ENCODE data around the gene KRTAP9-3. TPM values are rescaled to one million over a fixed set of nuclear protein-coding genes. Genes with fewer than 3 reads are reported as not detected.
"Not testable (repeated sequence)": the region's sequence is repeated elsewhere in the genome, so short reads cannot be mapped to it uniquely, and the experiment has no call there.

The KRTAP9-3 gene
- polyA plus RNA-seq, 1 experiment = not detected

GRCh38 chr17:41271858-41272257 is 39.6 kb downstream of the KRTAP9-3 start:
- no peak for TF ChIP-seq CTCF (IDR thresholded peaks at IDR 0.05; ENCODE audit: low read depth, low read length)
- ChIA-PET POLR2A (no interaction called here), CTCF (no interaction called here)
- DNase-seq (ENCODE audit: low read depth, low spot score) = no peak
- Histone ChIP-seq H3K27ac (ENCODE audit: low read depth, low read length) (no peak overlapping the region), H3K9me3 (ENCODE audit: control insufficient read depth, insufficient read depth, low read length) (no peaks in the 10 kb centered on the region), H3K4me3 (ENCODE audit: low read depth, low read length) (no peak overlapping the region), H3K27me3 (ENCODE audit: control insufficient read depth, insufficient read depth, low read length) (peaks cover 14% of the 10 kb centered on the region)

DNA sequence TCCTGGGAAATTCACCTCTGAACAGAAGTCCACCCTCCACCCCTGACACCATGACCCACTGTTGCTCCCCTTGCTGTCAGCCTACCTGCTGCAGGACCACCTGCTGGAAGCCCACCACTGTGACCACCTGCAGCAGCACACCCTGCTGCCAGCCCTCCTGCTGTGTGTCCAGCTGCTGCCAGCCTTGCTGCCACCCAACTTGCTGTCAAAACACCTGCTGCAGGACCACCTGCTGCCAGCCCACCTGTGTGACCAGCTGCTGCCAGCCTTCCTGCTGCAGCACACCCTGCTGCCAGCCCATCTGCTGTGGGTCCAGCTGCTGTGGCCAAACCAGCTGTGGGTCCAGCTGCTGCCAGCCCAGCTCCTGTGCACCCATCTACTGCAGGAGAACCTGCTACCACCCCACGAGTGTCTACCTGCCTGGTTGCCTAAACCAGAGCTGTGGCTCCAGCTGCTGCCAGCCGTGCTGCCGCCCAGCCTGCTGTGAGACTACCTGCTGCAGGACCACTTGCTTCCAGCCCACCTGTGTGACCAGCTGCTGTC is 43.5 kb downstream of the KRTAP9-3 start, which contains the start of gene KRTAP9-7:
KRTAP9-7 (plus strand) TSS at position 51 of the 543 bp plus-strand sequence; CDS start at position 51, 0 bp downstream.
- CTCF ChIA-PET = interaction anchor here (0.7 kb wide), 1 partner anchor 274 kb away, joined by 4 read pairs; no protein-coding TSS in a partner anchor
- H3K27me3 ChIP-seq (ENCODE audit: control insufficient read depth, insufficient read depth, low read length); POLR2A ChIA-PET: not testable (repeated sequence)

GRCh38 chr17:41278176-41278955 is 46.1 kb downstream of the KRTAP9-3 start:
- no peak overlapping the region for H3K4me3 ChIP-seq (ENCODE audit: low read depth, low read length)
- ChIA-PET POLR2A (no interaction called here), CTCF (no interaction called here)
- DNase-seq (ENCODE audit: low read depth, low spot score) = no peak
- no peak overlapping the region for H3K27ac ChIP-seq (ENCODE audit: low read depth, low read length)
- no peak for TF ChIP-seq CTCF (IDR thresholded peaks at IDR 0.05; ENCODE audit: low read depth, low read length)
- H3K9me3 ChIP-seq (ENCODE audit: control insufficient read depth, insufficient read depth, low read length) = no peaks in the 10 kb centered on the region
- H3K27me3 ChIP-seq (ENCODE audit: control insufficient read depth, insufficient read depth, low read length) = peaks cover 2% of the 10 kb centered on the region

More for the DNA sequence above, 43.5 kb downstream of the KRTAP9-3 start, which contains the start of gene KRTAP9-7:
- not testable (repeated sequence) for H3K9me3 ChIP-seq (ENCODE audit: control insufficient read depth, insufficient read depth, low read length); H3K4me3 ChIP-seq (ENCODE audit: low read depth, low read length); H3K27ac ChIP-seq (ENCODE audit: low read depth, low read length); DNase-seq (ENCODE audit: low read depth, low spot score)

Small RNAs within 50 kb of the gene (small RNA-seq; reads per million reads assigned to genes)
- gene KRTAP4-17P (ENCODE audit: insufficient read length, low read depth) (not detected), gene KRTAP9-10P (ENCODE audit: insufficient read length, low read depth) (not detected)

Other genes with a start within 250 kb of the KRTAP9-3 start
- not detected in 2 replicates for gene KRT40, start 248.1 kb upstream of the KRTAP9-3 start, polyA plus RNA-seq (2011; rRNA removed)
- gene KRTAP3-3, start 238.3 kb upstream of the KRTAP9-3 start, polyA plus RNA-seq (2011; rRNA removed) = not detected in 2 replicates
- gene KRTAP3-2, start 232.5 kb upstream of the KRTAP9-3 start, polyA plus RNA-seq (2011; rRNA removed) = not detected in 2 replicates
- gene KRTAP3-1, start 223.3 kb upstream of the KRTAP9-3 start, polyA plus RNA-seq (2011; rRNA removed) = not detected in 2 replicates
- gene KRTAP1-5, start 205.2 kb upstream of the KRTAP9-3 start, polyA plus RNA-seq (2011; rRNA removed) = 16.9 and 20.2 TPM in 2 replicates
- not detected in 2 replicates for gene KRTAP1-4, start 202.3 kb upstream of the KRTAP9-3 start, polyA plus RNA-seq (2011; rRNA removed)
- gene KRTAP1-3, start 197.6 kb upstream of the KRTAP9-3 start, polyA plus RNA-seq (2011; rRNA removed) = not detected in 2 replicates
- 0.19 and 0.27 TPM in 2 replicates for gene KRTAP1-1, start 191.0 kb upstream of the KRTAP9-3 start, polyA plus RNA-seq (2011; rRNA removed)
- gene KRTAP2-1, start 185.1 kb upstream of the KRTAP9-3 start, polyA plus RNA-seq (2011; rRNA removed) = not detected in 2 replicates
- not detected in 2 replicates for gene KRTAP2-2, start 177.2 kb upstream of the KRTAP9-3 start, polyA plus RNA-seq (2011; rRNA removed)
- 1.3 and 2.5 TPM in 2 replicates for gene KRTAP2-3, start 172.3 kb upstream of the KRTAP9-3 start, polyA plus RNA-seq (2011; rRNA removed)
- gene KRTAP2-4, start 166.6 kb upstream of the KRTAP9-3 start, polyA plus RNA-seq (2011; rRNA removed) = not detected in 2 replicates
- not detected in 2 replicates for gene KRTAP4-7, start 148.3 kb upstream of the KRTAP9-3 start, polyA plus RNA-seq (2011; rRNA removed)
- not detected in 2 replicates for gene KRTAP4-8, start 134.3 kb upstream of the KRTAP9-3 start, polyA plus RNA-seq (2011; rRNA removed)
- gene KRTAP4-16, start 130.2 kb upstream of the KRTAP9-3 start, polyA plus RNA-seq (2011; rRNA removed) = not detected in 2 replicates
- not detected in 2 replicates for gene KRTAP4-9, start 127.1 kb upstream of the KRTAP9-3 start, polyA plus RNA-seq (2011; rRNA removed)
- gene KRTAP4-11, start 114.1 kb upstream of the KRTAP9-3 start, polyA plus RNA-seq (2011; rRNA removed) = not detected in 2 replicates
- not detected in 2 replicates for gene KRTAP4-12, start 108.3 kb upstream of the KRTAP9-3 start, polyA plus RNA-seq (2011; rRNA removed)
- not detected in 2 replicates for gene KRTAP4-6, start 91.9 kb upstream of the KRTAP9-3 start, polyA plus RNA-seq (2011; rRNA removed)
- not detected in 2 replicates for gene KRTAP4-5, start 82.6 kb upstream of the KRTAP9-3 start, polyA plus RNA-seq (2011; rRNA removed)
- gene KRTAP4-4, start 71.7 kb upstream of the KRTAP9-3 start, polyA plus RNA-seq (2011; rRNA removed) = not detected in 2 replicates
- not detected in 2 replicates for gene KRTAP4-3, start 64.2 kb upstream of the KRTAP9-3 start, polyA plus RNA-seq (2011; rRNA removed)
- not detected in 2 replicates for gene KRTAP4-2, start 54.2 kb upstream of the KRTAP9-3 start, polyA plus RNA-seq (2011; rRNA removed)
- not detected in 2 replicates for gene KRTAP4-1, start 47.5 kb upstream of the KRTAP9-3 start, polyA plus RNA-seq (2011; rRNA removed)
- gene KRTAP9-1, start 42.6 kb upstream of the KRTAP9-3 start, polyA plus RNA-seq (2011; rRNA removed) = not detected in 2 replicates
- gene KRTAP9-2, start 5.8 kb upstream of the KRTAP9-3 start, polyA plus RNA-seq (2011; rRNA removed) = not detected in 2 replicates
- not detected in 2 replicates for gene KRTAP9-8, start 5.5 kb downstream of the KRTAP9-3 start, polyA plus RNA-seq (2011; rRNA removed)
- gene KRTAP9-4, start 17.2 kb downstream of the KRTAP9-3 start, polyA plus RNA-seq (2011; rRNA removed) = not detected in 2 replicates
- not detected in 2 replicates for gene KRTAP9-9, start 22.9 kb downstream of the KRTAP9-3 start, polyA plus RNA-seq (2011; rRNA removed)
- gene KRTAP9-6, start 32.9 kb downstream of the KRTAP9-3 start, polyA plus RNA-seq (2011; rRNA removed) = not detected in 2 replicates
- gene KRTAP9-7, start 43.2 kb downstream of the KRTAP9-3 start, polyA plus RNA-seq (2011; rRNA removed) = not detected in 2 replicates
- gene KRTAP29-1, start 70.4 kb downstream of the KRTAP9-3 start, polyA plus RNA-seq (2011; rRNA removed) = not detected in 2 replicates
- gene KRTAP16-1, start 76.9 kb downstream of the KRTAP9-3 start, polyA plus RNA-seq (2011; rRNA removed) = not detected in 2 replicates
- gene KRTAP17-1, start 83.3 kb downstream of the KRTAP9-3 start, polyA plus RNA-seq (2011; rRNA removed) = not detected in 2 replicates
- gene KRT33A, start 118.4 kb downstream of the KRTAP9-3 start, polyA plus RNA-seq (2011; rRNA removed) = not detected in 2 replicates
- 0.07 TPM in 1 of 2 replicates, not detected in the other for gene KRT33B, start 137.4 kb downstream of the KRTAP9-3 start, polyA plus RNA-seq (2011; rRNA removed)
- gene KRT34, start 149.9 kb downstream of the KRTAP9-3 start, polyA plus RNA-seq (2011; rRNA removed) = 0.27 and 0.29 TPM in 2 replicates
- gene KRT31, start 165.2 kb downstream of the KRTAP9-3 start, polyA plus RNA-seq (2011; rRNA removed) = not detected in 2 replicates
- gene KRT37, start 192.1 kb downstream of the KRTAP9-3 start, polyA plus RNA-seq (2011; rRNA removed) = not detected in 2 replicates
- gene KRT38, start 208.5 kb downstream of the KRTAP9-3 start, polyA plus RNA-seq (2011; rRNA removed) = 0.11 and 0.17 TPM in 2 replicates
- 0.09 and 0.14 TPM in 2 replicates for gene KRT32, start 234.9 kb downstream of the KRTAP9-3 start, polyA plus RNA-seq (2011; rRNA removed)
- gene KRT35, start 248.7 kb downstream of the KRTAP9-3 start, polyA plus RNA-seq (2011; rRNA removed) = not detected in 2 replicates